Activated CD8-positive, alpha-beta memory T cell treated with anti-CD3 and anti-CD28 coated beads, Interleukin-2, amount 50 U/mL, for 48 hours (primary cell): ENCODE measurements around the gene GALNT18.

Source experiments
- DNase-seq: peaks from one replicate; pipeline ENCODE4 v3.0.0-alpha.2; 2020

Gene GALNT18

DNA sequence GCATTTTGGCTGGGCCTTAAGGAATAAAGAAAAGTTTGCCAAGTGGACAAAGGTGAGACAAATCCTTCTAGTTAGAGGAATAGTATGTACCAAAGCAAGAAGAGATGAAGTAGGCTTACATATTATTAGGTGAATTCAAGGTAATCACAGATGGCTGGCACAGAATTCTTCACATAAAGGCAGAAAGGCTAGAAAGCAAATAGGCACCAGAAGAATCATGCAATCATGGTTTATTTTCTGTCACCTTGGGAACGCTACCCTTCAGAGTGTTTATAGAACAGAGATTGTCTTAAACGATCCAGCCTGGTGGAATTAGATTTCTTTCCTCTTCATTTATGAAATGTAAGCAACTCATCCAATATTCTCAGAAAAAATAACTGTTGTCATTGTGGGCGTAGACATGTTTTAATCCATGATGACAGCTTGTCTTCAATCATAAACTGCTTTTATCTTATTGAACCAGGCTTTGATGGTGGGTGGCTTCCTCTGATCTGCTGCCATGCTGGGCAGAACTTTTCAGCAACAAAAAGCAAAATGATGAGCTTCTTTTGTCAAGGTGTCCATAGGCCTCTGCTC, 219.8 kb downstream of the GALNT18 start:
- no peak for DNase-seq

DNA sequence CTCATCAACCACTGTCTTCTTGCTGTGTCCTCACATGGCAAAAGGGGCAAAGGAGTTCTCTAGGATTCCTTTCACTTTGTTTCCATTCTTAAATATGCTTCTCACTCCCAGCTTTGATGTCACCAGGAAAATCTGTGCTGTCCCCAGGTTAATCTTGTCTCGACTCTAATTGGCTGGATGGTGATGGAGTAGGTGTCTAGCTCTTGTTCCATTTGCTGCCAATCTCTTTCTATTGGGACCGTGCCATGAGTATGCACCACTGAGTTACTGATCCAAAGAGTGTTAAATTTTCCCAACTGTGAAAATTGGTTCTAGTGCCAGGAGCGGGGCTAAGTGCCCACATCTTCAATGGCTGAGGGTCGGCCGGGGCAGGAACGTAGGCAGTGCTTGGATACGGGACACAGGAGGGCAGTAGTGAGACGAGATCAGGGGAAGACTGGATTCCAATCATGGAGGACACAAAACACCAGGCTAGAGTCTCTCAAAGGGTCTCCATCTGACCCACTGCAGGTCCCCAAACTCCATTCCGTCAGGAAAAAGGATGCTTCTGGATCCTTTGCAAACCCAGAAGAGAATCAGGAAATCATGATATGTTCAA, 221.1 kb downstream of the GALNT18 start:
- no peak for DNase-seq

DNA sequence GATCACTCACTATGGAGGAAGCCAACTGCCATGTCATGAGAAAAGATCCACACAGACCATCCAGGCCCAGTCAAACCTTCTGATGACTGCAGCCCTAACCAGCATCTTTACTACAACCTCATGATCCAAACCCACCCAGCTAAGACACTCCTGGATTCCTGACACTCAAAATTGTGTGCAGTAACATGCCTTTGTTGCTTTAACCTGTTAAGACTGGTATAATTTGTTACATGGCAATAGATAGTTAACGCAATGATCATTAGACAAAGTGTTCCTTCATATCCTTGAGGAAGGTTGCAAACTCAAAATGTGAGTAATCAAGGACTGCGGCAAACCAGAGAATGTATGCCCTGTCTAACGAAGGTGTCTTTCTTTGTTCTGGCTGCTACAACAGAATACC, 221.7 kb downstream of the GALNT18 start:
- no peak for DNase-seq

DNA sequence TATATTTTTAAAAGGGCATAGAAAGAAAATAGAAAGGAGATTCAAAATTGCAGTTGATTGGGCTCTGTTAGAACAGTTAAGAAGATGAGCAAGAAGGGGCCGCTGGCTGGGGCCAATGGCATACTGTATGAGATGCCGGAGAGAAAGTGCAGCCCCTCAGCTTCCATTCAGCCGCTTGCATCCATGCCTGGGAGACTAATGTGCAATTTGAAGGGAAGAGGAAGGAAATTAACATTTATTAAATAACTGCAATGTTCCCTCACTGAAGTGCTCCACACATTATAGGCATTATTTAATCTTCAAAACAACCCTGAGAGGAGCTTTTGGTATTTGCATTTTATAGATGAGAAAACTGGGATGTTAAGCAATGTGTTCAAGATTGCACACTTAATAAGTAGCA, 224.0 kb downstream of the GALNT18 start:
- DNase-seq = no peak

DNA sequence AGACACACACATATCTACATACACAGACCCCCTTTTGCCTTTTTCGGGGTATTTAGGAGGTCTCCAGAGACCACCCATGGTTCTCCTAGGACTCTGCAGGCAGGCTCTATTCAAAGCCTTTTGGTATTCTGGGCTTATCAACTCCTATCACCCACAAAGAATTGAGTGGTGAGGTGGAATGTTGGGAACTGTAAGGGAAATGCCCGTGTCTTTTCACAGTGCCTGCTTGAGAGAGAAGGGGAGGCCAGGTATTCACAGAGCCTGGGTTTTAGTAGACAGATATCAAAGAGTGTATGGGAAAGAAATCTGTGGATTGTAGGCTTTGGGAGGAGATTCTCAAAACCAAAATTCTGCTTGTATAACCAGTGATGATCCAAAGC, 224.8 kb downstream of the GALNT18 start:
- no peak for DNase-seq

DNA sequence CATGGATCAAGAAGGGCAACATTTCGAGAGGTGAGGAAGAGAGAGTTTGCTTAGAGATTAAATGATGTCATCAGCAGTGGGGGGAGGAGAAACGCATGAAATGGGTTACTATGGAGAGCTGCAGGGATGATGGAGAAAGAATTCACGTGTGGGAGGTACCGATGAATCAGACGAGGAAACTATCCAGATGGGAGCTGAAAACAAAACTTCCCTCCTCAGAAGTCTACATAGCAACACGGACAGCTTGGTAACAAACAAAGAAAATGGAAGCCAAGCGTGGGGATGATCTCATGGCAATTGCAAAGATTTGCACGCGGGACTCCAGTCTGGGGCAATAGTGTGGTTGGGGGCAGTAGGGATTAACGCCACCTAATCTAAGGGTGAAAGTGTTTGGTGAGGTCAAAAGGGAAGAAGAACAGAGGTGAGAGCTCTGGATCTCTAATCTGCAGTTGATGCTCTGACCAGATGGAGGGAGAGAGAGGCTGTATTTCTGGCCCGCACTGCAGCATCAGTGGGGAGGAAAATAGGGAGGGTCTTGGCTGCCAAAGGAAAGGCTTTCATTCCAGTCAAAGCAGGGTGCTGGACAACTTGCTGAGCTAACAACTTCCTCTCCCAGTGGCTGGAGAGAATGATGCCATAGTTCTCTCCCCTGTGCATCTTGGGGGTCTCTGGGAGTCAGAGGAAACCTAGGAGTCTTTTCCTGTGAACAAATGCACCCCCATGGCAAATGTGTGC, 225.3 kb downstream of the GALNT18 start:
- DNase-seq = no peak

DNA sequence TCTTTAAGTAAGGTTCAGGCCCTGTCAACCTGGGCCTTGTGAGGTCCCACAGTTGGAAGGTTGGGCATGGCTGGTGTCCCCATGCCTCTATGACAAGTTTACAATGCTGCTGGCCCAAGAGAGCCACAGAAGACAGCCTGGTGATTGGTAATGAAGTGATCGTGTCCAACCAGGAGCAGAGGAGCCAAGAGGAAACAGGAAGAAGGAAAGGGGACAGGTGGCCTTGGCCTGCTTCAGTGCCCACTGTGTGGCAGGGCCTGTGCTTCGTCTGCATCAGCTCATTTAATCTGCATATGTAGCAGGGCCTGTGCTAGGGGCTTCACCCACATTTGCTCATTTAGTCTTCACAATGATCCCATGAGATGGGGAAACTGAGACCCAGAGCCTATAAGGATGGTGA, 226.7 kb downstream of the GALNT18 start:
- DNase-seq = no peak

DNA sequence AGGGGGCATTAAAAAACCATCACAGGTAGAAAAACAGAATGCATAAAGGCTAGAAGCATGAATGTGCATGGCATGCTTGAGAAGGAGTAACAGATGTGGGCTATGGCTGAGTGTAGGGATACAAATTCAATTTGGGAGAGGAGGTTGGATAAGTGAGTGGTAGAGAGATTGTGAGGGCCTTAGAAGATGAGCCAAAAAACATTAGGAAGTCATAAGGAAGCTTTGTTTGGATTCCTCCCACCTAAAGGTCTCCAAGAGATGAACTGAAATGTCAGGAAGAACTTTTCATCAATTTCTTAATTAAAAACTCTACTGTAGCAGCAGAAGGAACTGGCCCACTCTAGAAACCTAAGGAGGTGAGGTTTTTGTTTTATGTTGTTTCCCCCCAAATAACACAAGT, 227.6 kb downstream of the GALNT18 start:
- no peak for DNase-seq

DNA sequence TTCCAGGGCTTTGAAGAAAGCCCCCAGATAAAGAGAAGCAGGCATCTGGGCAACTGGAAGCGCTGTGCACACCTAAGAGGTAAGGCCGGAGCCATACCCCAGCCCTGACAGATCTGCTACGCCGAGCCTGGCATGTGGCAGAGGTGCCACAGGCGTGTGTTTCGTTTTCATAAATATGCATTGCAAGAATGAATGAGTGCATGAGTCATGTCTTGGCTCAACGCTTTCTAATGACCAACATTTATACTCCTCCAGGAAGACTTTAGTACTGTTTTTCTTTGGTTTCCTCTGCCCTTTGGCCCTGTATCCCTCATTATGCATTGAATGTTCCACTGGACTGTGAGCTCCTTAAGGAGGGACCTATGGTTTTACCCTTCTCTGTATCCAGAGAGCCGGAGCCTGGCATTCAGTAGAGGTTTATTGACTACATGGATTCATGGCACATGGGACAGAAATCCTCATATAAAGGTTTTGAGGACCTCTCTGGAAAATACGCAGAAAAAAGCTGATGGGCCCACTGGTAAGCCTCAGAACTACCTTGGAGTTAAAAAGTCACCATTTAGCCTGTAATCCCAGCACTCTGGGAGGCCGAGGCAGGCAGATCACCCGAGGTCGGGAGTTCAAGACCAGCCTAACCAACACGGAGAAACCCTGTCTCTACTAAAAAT, 229.9 kb downstream of the GALNT18 start:
- no peak for DNase-seq

DNA sequence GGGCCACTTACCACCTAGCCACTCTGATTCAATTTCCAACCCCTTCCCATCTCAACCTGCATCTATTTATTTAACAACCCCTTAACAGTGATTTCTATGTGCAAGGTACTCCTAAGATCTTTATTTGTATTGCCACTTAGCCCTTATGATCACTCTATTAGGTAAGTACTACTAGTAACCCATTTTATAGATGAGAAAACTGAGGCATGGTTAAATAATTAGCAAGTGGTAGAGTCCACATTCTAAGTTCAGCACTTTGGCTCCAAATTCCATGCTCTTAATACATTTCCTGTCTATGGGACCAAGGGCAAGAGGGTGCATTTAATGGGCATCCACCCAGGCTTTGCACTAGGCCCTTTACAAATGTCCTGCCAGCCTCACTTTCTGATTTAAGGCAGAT, 230.6 kb downstream of the GALNT18 start:
- no peak for DNase-seq

DNA sequence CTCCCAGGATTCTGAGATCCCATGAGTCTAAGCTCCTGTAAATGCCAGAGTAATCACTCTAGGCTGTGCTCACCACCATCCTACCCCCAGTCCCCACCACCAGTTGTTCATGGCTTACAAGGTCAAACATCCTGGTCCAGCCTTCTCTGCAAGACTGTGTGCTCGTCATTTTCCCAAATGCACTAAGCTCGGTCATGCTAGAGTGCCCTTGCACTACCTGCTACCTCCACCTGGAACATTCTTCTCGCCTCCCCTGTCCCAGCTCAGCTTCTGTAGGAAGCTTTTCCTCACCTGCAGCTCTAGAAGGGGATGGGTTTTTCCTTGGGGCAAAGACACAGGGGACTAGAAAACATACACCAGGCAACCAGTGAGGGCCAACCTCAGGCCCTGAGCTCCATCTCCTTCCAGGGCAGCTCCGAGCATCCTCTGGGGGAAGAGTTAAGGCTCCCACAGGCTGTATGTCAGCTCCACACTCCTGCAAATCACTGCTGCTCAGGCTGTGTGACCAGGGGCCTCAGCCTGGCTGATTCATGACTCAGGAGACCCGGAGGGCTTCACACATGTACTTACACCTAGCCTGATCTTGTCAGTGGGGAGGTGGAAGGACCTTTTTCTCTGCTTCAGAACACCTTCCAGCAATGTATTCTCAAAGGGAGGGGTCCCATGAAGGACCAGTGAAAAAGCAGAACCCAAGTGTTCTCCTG, 231.6 kb downstream of the GALNT18 start:
- no peak for DNase-seq

DNA sequence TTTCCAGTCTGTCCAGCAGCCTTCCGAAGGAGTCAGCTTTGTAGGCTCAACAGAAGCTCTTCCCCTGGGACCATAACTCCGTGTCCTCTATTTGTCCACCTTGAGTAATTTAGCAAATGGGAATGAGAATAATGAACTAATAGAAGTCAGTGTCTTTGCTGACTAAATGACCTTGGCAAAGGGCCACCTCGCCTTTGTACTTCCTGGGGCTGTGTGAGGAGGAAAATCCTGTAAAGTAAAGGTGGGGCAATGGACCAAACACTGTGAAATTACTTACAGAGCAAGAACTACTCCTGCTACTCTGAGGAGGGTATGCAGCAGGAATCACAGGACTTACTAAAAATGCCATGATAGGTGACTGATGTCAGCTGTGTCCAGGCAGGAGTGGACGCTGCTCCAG, 232.6 kb downstream of the GALNT18 start:
- no peak for DNase-seq

DNA sequence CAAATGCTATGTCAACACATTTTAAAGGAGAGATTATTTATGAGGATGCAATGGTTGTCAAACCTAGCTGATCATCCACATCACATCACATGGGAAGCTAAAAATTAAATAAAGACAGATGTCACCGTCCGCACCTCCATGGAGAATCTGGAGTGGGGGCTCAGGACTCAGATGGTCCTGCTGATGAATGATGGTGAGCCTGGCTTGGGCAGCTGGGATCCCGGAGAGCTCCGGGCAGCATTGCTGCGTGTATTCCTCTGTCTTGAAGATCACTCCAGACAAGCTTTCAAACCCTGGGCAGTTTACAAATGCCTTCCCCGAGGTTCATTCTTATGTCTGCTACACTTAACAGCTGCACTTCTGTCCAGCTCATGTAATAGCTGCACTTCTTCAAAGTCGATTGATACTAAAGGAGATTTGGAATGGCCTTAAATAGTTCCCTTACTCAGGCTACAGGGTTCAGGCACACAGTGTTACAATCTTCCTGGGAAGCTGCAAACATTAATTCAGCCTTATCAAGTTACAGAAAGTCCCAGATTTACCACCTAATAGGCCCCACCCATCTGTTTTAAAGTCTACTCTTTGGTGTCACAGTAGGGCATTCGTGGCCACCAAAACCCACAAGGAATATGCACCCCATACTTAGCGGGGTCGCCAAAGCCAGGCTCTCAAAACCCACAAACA, 234.0 kb downstream of the GALNT18 start:
- no peak for DNase-seq

DNA sequence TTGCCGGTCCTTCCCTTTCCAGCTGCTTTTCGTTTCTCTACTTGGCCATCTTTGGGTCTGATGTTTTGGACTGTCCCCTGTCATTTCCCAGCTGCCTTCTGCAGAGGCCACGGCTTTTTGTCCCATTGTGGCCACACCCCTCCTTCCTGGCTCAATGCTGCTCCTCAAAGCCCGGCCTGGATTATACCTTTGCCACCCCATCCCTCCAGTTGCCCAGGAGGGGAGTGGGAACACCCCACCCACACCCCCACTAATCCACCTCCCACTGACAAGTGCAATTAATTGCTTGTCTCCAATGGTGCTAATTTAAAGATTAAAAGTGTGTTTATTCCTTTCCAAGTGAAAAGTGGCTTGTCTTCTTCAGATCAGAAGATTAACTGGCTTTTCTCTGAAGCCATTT, 234.6 kb downstream of the GALNT18 start:
- DNase-seq = no peak

DNA sequence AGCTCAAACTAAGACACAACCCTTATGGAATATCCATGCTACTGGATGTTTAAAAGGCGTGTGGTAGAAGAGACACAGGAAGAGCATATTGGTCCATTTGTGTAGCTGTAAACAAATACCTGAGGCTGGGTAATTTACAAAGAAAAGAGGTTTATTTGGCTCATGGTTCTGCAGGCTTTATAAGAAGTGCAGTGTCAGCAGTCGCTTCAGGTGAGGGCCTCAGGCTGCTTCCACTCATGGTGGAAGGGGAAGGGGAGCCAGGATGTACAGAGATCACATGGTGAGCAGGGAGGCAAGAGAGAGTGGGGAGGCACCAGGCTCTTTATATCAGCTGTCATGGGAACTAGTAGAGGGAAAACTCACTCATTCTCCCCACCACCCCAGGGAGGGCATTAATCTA, 237.0 kb downstream of the GALNT18 start:
- DNase-seq = no peak

DNA sequence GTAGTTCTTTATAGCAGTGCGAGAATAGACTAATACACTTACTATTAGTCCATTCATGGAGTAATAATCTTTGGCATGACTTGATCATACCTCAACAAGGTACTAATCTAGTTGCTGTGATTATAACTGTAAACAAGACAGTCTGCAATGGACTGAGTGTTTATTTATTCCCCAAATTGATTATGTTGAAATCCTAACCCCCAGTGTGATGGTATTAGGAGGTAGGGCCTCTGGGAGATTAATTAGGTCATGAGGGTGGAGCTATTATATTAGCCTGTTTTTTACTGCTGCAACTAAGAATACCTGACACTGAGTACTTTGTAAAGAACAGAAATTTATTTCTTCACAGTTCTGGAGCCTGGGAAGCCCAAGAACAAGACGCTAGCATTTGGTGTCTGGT, 237.8 kb downstream of the GALNT18 start:
- DNase-seq = no peak

DNA sequence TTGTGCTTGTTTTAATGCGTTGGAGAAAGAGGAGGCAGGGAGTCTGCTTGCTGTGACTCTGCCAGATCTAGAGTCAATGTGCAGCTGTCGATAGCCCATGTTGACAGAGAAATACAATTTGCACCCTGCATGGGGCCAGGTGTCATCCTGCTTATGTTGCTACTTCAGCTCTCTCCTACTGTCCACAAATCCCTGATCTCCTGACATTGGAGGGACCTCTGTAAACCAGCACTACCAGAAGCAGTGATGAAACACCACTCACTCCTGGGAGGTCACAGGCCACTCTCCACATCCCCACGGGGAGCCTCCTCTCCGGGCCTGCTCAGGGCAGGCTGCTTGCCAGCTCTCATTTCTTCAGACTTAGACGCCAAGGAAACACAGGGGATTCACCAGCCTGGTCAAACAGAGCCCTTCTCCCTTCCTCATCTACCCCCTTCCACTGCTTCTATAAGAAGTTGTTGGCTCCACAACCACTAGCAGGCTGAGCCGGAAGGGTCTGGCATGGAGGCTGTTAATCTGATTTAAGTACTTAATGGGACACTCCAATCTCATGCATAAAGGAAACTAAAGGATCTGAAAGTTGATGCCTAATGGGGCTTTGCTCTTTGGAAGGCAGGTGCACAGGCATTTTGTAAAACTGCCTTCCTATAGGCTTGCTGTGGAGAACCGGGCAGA, 238.8 kb downstream of the GALNT18 start:
- DNase-seq = no peak

DNA sequence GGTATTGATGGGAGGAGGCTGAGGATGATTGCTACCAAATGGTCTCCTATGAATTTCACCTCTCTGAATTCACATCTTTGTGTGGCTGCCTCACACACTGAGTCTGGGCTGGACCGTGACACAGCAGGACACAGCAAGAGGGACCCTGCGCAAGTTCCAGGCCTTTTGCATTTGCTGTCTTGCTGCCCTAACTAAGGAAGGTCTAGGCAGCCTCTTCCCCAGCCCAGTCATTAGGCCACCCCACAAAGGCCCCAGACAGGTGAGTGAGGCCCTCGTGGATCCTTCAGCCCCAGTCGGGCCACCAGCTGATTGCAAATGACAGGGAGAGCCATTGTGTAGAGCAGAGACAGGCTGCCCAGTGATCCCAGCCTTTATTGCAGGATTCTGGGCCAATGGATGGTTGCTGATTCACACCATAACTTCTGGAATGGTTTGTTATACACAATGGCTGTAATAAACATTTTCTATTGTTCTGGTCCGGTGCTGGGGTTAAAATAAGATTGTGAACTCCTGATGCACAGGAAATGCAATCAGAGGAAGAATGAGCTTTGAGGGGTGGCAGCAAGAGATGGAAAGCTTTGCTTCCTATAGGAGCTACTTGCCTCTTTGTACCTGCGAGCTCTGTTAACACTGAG, 240.2 kb downstream of the GALNT18 start:
- no peak for DNase-seq

DNA sequence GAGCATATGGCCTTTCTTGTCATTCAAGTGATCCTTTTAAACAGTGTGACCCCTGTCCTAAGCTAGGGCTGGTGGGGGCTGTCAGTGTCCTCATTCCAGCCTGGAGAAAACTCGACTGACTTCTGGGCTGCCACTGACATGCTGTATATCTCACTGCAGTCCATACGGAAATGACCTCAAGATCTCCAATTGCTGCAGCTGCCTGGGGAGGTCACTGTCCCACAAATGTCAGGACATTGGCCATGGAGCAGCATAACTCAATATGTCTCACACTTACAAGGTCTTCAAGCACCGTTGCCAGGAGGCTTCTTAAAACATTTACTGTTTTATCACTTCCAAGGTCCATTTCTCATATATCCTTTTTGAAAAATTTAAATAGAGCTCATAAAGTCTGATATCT, 240.9 kb downstream of the GALNT18 start:
- DNase-seq = no peak

DNA sequence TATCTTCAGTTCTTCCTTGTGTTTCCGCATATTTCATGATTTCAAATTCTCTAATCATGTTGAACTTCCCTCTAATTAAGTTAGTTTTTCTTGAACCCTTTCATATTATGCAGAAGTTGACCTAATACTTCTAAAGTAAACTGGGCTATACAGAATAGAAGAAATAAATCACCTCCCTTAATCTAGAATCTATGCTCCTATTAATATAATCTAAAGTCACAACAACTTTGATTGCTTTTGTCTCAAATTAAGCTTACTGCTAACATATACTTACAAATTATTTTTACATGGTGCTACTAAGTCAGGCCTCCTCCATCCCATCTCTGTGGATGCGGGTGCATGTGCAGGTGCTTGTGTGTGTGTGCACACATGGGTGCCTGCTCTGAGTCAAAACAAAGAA, 241.5 kb downstream of the GALNT18 start:
- DNase-seq = no peak

DNA sequence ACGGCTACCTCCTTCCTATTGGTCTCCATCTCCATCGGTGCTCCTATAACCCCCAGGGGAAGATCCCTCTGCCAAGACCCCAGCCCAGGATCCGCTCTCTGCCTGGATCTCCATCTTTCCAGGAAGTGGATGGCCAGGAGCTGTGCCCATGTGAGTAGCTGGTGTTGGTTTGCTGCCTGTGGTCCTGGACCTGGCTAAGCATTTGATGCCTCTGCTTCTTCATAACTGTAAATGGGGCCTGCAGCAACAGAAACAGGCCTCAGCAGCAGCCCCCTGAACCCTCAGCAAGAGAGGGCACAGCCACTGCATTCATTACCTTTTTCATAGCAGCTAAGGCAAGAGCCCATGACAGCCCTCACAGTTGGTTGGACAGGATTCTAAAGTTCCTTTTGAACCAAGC, 242.1 kb downstream of the GALNT18 start:
- DNase-seq = no peak
